Mesenchymal stem cell (in vitro differentiated cells and primary cell): ENCODE results near the gene NPTXR.

Source experiments
- DNase-seq: peaks from one replicate; pipeline ENCODE4 v3.0.0-alpha.2; 2013
- H2AFZ ChIP-seq: one replicate; pipeline ENCODE4 v1.6.1; 2013; ENCODE audit warnings: low read depth, mild to moderate bottlenecking, control low read depth, inconsistent platforms, low read length, moderate library complexity
- H2AK5ac ChIP-seq: 2 replicates; pipeline ENCODE4 v1.6.1; 2013; ENCODE audit warnings: low read length, moderate library complexity, mild to moderate bottlenecking, inconsistent platforms; ENCODE audit not compliant: severe bottlenecking
- H2BK120ac ChIP-seq: one replicate; pipeline ENCODE4 v1.6.1; 2013; ENCODE audit warnings: low read depth, mild to moderate bottlenecking, inconsistent platforms, low read length, moderate library complexity
- H2BK12ac ChIP-seq, 2 experiments: one replicate each; pipeline ENCODE4 v1.6.1; 2013; ENCODE audit warnings: inconsistent platforms in 2 of 2, low read length in 2 of 2, mild to moderate bottlenecking in 2 of 2, moderate library complexity in 2 of 2, control low read depth in 1 of 2
- H2BK15ac ChIP-seq: one replicate; pipeline ENCODE4 v1.6.1; 2013; ENCODE audit warnings: mild to moderate bottlenecking, low read depth, inconsistent platforms; ENCODE audit not compliant: poor library complexity, severe bottlenecking
- H2BK5ac ChIP-seq: 2 replicates; pipeline ENCODE4 v1.6.1; 2013; ENCODE audit warnings: low read depth, mild to moderate bottlenecking, low read length, control low read depth, inconsistent platforms; ENCODE audit not compliant: poor library complexity, severe bottlenecking
- H3K14ac ChIP-seq, 2 experiments: one replicate each; pipeline ENCODE4 v1.6.1; 2013; ENCODE audit warnings: inconsistent platforms in 2 of 2, low read length in 2 of 2, control low read depth in 1 of 2, mild to moderate bottlenecking in 1 of 2, moderate library complexity in 1 of 2
- H3K18ac ChIP-seq, 2 experiments: one replicate each; pipeline ENCODE4 v1.6.1; 2013; ENCODE audit warnings: inconsistent platforms in 2 of 2, low read length in 2 of 2, control low read depth in 1 of 2, low read depth in 1 of 2, mild to moderate bottlenecking in 1 of 2
- H3K23ac ChIP-seq, 2 experiments: one replicate each; pipeline ENCODE4 v1.6.1; 2013; ENCODE audit warnings: inconsistent platforms in 2 of 2, low read length in 2 of 2, mild to moderate bottlenecking in 2 of 2, moderate library complexity in 2 of 2, control low read depth in 1 of 2
- H3K27ac ChIP-seq: 2 replicates; pipeline ENCODE4 v1.5.1; 2013; ENCODE audit warnings: mild to moderate bottlenecking, moderate library complexity, low read length, control low read depth, inconsistent platforms; ENCODE audit not compliant: poor library complexity, severe bottlenecking
- H3K27me3 ChIP-seq, 2 experiments: 2 replicates each; pipeline versions ENCODE4 v1.6.1 to v1.7.0; 2013; ENCODE audit warnings: low read length in 2 of 2, mild to moderate bottlenecking in 2 of 2, moderate library complexity in 2 of 2, control low read depth in 1 of 2, inconsistent platforms in 1 of 2; ENCODE audit not compliant: control insufficient read depth in 1 of 2, insufficient read depth in 1 of 2
- H3K36me3 ChIP-seq, 2 experiments: 2 replicates each; pipeline versions ENCODE4 v1.6.1 to v1.7.0; 2013; ENCODE audit warnings: low read length in 2 of 2, control low read depth in 1 of 2, inconsistent platforms in 1 of 2, low read depth in 1 of 2, mild to moderate bottlenecking in 1 of 2; ENCODE audit not compliant: insufficient read depth in 2 of 2, control insufficient read depth in 1 of 2
- H3K4ac ChIP-seq, 2 experiments: one replicate each; pipeline ENCODE4 v1.6.1; 2013; ENCODE audit warnings: inconsistent platforms in 2 of 2, low read length in 2 of 2, mild to moderate bottlenecking in 2 of 2, moderate library complexity in 2 of 2, control low read depth in 1 of 2, low read depth in 1 of 2
- H3K4me1 ChIP-seq: 2 replicates; pipeline ENCODE4 v1.6.1; 2013; ENCODE audit warnings: low read depth, low read length, control low read depth; ENCODE audit not compliant: control insufficient read depth, insufficient read depth
- H3K4me2 ChIP-seq: 2 replicates; pipeline ENCODE4 v1.6.1; 2013; ENCODE audit warnings: low read length, mild to moderate bottlenecking, inconsistent platforms; ENCODE audit not compliant: poor library complexity, severe bottlenecking
- H3K4me3 ChIP-seq, 2 experiments: 2 replicates each; pipeline versions ENCODE4 v1.5.1 to v1.7.0; 2013; ENCODE audit warnings: low read length in 2 of 2, mild to moderate bottlenecking in 2 of 2, control low read depth in 1 of 2, low read depth in 1 of 2; ENCODE audit not compliant: insufficient read depth in 1 of 2
- H3K79me1 ChIP-seq: replicated peaks from 2 replicates; pipeline ENCODE4 v1.6.1; 2013; ENCODE audit warnings: mild to moderate bottlenecking, control low read depth, low read length, inconsistent platforms; ENCODE audit not compliant: poor library complexity, severe bottlenecking
- H3K9ac ChIP-seq: 2 replicates; pipeline ENCODE4 v1.7.0; 2013; ENCODE audit warnings: mild to moderate bottlenecking, low read length, moderate library complexity
- H3K9me3 ChIP-seq: 2 replicates; pipeline ENCODE4 v1.7.0; 2013; ENCODE audit warnings: mild to moderate bottlenecking, low read length; ENCODE audit not compliant: control insufficient read depth
- H4K8ac ChIP-seq: one replicate; pipeline ENCODE4 v1.6.1; 2013; ENCODE audit warnings: inconsistent platforms, mild to moderate bottlenecking, low read length, moderate library complexity
- H4K91ac ChIP-seq: one replicate; pipeline ENCODE4 v1.6.1; 2013; ENCODE audit warnings: mild to moderate bottlenecking, low read length, inconsistent platforms
- WGBS: methylation state at CpG from one replicate; pipeline ENCODE4 v1.1.7; 2013; ENCODE audit warnings: mixed read lengths; 5-methylcytosine and 5-hydroxymethylcytosine counted together

The NPTXR gene

DNA sequence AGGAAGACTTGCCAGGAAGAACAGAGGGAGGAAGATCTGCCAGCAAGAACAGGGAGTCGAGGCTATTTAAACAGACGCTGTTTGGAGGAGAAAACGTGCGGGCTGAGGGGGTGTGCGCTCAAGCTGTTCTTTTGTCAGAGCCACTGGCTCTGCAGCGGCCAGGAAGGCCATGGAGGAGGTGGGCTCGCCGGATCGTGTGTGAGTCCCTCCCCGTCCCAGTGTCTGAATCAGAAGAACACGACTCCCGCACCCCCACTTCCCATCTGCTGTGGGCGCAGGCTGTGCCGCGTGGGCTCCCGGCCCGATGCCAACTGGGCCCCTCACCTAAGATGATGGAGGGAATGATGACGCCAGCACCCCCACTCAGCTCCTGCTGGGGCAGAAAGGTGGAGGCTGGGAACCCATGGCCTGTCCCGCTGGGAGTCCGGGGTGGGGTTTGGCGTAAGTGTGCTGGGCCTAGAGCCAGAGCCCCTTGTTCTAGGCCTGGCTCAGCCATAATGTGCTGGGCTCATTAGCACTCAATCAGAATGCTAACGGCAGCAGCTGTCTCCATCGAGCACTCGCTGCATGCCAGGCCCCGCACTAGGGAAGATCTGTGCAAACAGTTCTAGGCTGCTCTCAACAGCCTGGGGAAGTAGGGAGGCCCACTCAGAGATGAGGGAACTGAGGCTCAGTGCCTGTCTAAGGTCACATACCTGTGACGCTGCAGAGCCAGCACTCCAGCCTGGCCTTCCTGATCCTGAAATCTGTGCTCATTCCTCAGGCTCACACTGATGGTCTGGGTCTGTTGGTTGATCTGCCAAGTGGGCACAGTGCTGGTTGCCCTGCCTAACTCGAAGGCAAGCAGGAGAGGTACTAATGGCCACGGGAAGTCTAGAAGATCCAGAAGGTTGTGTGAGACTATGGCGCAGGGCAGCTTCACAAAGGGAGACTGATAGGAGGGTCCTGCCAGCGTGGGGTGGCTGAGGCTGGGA, 11.5 kb downstream of the NPTXR start:
- no peak overlapping the region for H3K14ac ChIP-seq
- no peak overlapping the region for H2AK5ac ChIP-seq
- no peak overlapping the region for H4K8ac ChIP-seq
- H3K18ac ChIP-seq = no peak overlapping the region
- H2BK12ac ChIP-seq = no peak overlapping the region
- 90% methylated on average over 30 of the region's 30 CpGs for WGBS
- no peaks in the 10 kb centered on the region for H3K79me1 ChIP-seq
- no peak overlapping the region for H4K91ac ChIP-seq
- H3K27me3 ChIP-seq = peaks cover 12 to 26% of the 10 kb centered on the region in 2 experiments
- no peaks in the 10 kb centered on the region for H3K9me3 ChIP-seq
- H2BK15ac ChIP-seq = no peak overlapping the region
- no peak overlapping the region for H3K9ac ChIP-seq
- no peak for DNase-seq
- H3K27ac ChIP-seq = no peak overlapping the region
- H2AFZ ChIP-seq = no peak overlapping the region
- no peak overlapping the region for H2BK120ac ChIP-seq
- H3K4me1 ChIP-seq = peaks cover 24% of the 10 kb centered on the region
- no peak overlapping the region for H3K4me3 ChIP-seq
- no peak overlapping the region for H3K4me2 ChIP-seq
- no peak overlapping the region for H2BK5ac ChIP-seq
- peaks cover 0 to 9% of the 10 kb centered on the region in 2 experiments for H3K36me3 ChIP-seq
- no peak overlapping the region for H3K23ac ChIP-seq
- no peak overlapping the region for H3K4ac ChIP-seq

GRCh38 chr22:38831166-38831945, 12.5 kb downstream of the NPTXR start:
- Histone ChIP-seq H3K23ac (no peak overlapping the region), H3K27me3 (peaks cover 9 to 19% of the 10 kb centered on the region in 2 experiments), H4K91ac (no peak overlapping the region), H3K4ac (no peak overlapping the region), H3K9me3 (no peaks in the 10 kb centered on the region), H2BK12ac (no peak overlapping the region), H2BK120ac (no peak overlapping the region), H3K4me2 (no peak overlapping the region), H3K79me1 (no peaks in the 10 kb centered on the region), H2BK15ac (no peak overlapping the region), H3K14ac (no peak overlapping the region), H3K4me3 (no peak overlapping the region), H4K8ac (no peak overlapping the region), H3K9ac (no peak overlapping the region), H2AK5ac (no peak overlapping the region), H3K27ac (no peak overlapping the region), H2AFZ (no peak overlapping the region), H3K18ac (no peak overlapping the region), H3K4me1 (peaks cover 24% of the 10 kb centered on the region), H2BK5ac (no peak overlapping the region), H3K36me3 (peaks cover 0 to 10% of the 10 kb centered on the region in 2 experiments)
- 89% methylated on average over 16 of the region's 16 CpGs for WGBS
- DNase-seq = peak; percentile 77

DNA sequence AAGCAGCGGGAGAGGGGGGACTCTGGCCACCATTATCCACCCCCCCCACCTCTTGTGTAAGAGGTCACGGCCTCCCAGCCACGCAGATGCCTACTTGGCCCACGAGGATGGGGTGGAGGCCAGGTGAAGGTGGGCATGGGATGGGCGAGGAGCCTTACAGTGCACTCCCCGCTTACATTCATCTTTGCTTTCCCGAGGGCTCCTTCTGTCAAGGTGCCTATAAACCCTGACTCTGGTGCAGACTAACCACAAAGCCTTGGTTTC, 13.1 kb downstream of the NPTXR start:
- Histone ChIP-seq H2BK12ac (peak overlapping the region in 1 of 2 experiments; percentile 10), H3K9ac (no peak overlapping the region), H3K4me1 (peaks cover 24% of the 10 kb centered on the region), H3K18ac (no peak overlapping the region), H4K91ac (no peak overlapping the region), H3K4ac (no peak overlapping the region), H4K8ac (no peak overlapping the region), H3K4me3 (no peak overlapping the region), H2BK5ac (no peak overlapping the region), H3K4me2 (no peak overlapping the region), H3K23ac (no peak overlapping the region), H3K9me3 (no peaks in the 10 kb centered on the region), H2BK120ac (no peak overlapping the region), H3K27ac (no peak overlapping the region), H2AFZ (no peak overlapping the region), H3K36me3 (peaks cover 0 to 10% of the 10 kb centered on the region in 2 experiments), H2BK15ac (no peak overlapping the region), H2AK5ac (no peak overlapping the region), H3K14ac (no peak overlapping the region), H3K27me3 (peaks cover 6 to 14% of the 10 kb centered on the region in 2 experiments), H3K79me1 (no peaks in the 10 kb centered on the region)
- 82% methylated on average over 5 of the region's 7 CpGs for WGBS
- no peak for DNase-seq
